ENCODE measurements around the gene SOHLH2. TPM values are rescaled to one million over a fixed set of nuclear protein-coding genes. Genes with fewer than 3 reads are reported as not detected.
A peak's percentile ranks its signal among the peaks of the same experiment; 100 is the strongest.

SOHLH2 gene
- polyA plus RNA-seq, 1 donor from 2014 or later, result 4.5 TPM

- TF ChIP-seq EZH2 (IDR thresholded peaks at IDR 0.05; ENCODE audit: borderline replicate concordance, insufficient read depth, low read length, poor library complexity, severe bottlenecking) (no peak), TAF1 (IDR thresholded peaks at IDR 0.05; ENCODE audit: low read depth) (no peak), SMC3 (conservative IDR thresholded peaks at IDR 0.05; ENCODE audit: poor library complexity) (no peak), MXI1 (conservative IDR thresholded peaks at IDR 0.05; ENCODE audit: poor library complexity, severe bottlenecking) (no peak), CTCF (IDR thresholded peaks at IDR 0.05; ENCODE audit: poor library complexity, severe bottlenecking) (no peak), EP300 (conservative IDR thresholded peaks at IDR 0.05; ENCODE audit: poor library complexity, severe bottlenecking) (no peak), POLR2AphosphoS5 (IDR thresholded peaks at IDR 0.05) (no peak), RAD21 (conservative IDR thresholded peaks at IDR 0.05) (no peak), REST (IDR thresholded peaks at IDR 0.05; ENCODE audit: borderline replicate concordance) (no peak)
- Histone ChIP-seq H3K27me3 (ENCODE audit: insufficient read depth, low read depth, low read length) (no peaks in the 10 kb centered on the region), H3K79me2 (replicated peaks; ENCODE audit: insufficient read depth, low read length) (no peaks in the 10 kb centered on the region), H3K4me3 (ENCODE audit: low read length) (no peak overlapping the region), H3K27ac (ENCODE audit: low read length) (no peak overlapping the region), H2AFZ (ENCODE audit: low read depth, low read length) (no peak overlapping the region), H3K9me2 (ENCODE audit: insufficient read depth, low read length) (no peaks in the 10 kb centered on the region), H3K36me3 (ENCODE audit: insufficient read depth, low read length) (no peaks in the 10 kb centered on the region), H3K4me2 (ENCODE audit: low read length) (no peak overlapping the region), H3K9ac (ENCODE audit: low read length) (no peak overlapping the region), H3F3A (ENCODE audit: insufficient read depth, low read length, poor library complexity, severe bottlenecking) (no peaks in the 10 kb centered on the region), H3K9me3 (ENCODE audit: low read length) (no peaks in the 10 kb centered on the region), H4K20me1 (ENCODE audit: insufficient read depth) (no peaks in the 10 kb centered on the region)
Observed at GRCh38 chr13:36258831-36259230, 44.5 kb upstream of the SOHLH2 start.

- Histone ChIP-seq H3K9me3 (ENCODE audit: low read length) (peaks cover 4% of the 10 kb centered on the region), H4K20me1 (ENCODE audit: insufficient read depth) (no peaks in the 10 kb centered on the region), H3K9ac (ENCODE audit: low read length) (no peak overlapping the region), H3K4me2 (ENCODE audit: low read length) (no peak overlapping the region), H3K4me3 (ENCODE audit: low read length) (no peak overlapping the region), H2AFZ (ENCODE audit: low read depth, low read length) (peak overlapping the region; percentile 4), H3K9me2 (ENCODE audit: insufficient read depth, low read length) (no peaks in the 10 kb centered on the region), H3K27ac (ENCODE audit: low read length) (no peak overlapping the region), H3K36me3 (ENCODE audit: insufficient read depth, low read length) (no peaks in the 10 kb centered on the region), H3K27me3 (ENCODE audit: insufficient read depth, low read depth, low read length) (no peaks in the 10 kb centered on the region), H3K79me2 (replicated peaks; ENCODE audit: insufficient read depth, low read length) (no peaks in the 10 kb centered on the region), H3F3A (ENCODE audit: insufficient read depth, low read length, poor library complexity, severe bottlenecking) (no peaks in the 10 kb centered on the region)
- TF ChIP-seq POLR2AphosphoS5 (IDR thresholded peaks at IDR 0.05), result no peak
- no peak for TF ChIP-seq EP300 (conservative IDR thresholded peaks at IDR 0.05; ENCODE audit: poor library complexity, severe bottlenecking)
- TF ChIP-seq MXI1 (conservative IDR thresholded peaks at IDR 0.05; ENCODE audit: poor library complexity, severe bottlenecking), result no peak
- TF ChIP-seq RAD21 (conservative IDR thresholded peaks at IDR 0.05), result no peak
- TF ChIP-seq REST (IDR thresholded peaks at IDR 0.05; ENCODE audit: borderline replicate concordance), result no peak
- no peak for TF ChIP-seq EZH2 (IDR thresholded peaks at IDR 0.05; ENCODE audit: borderline replicate concordance, insufficient read depth, low read length, poor library complexity, severe bottlenecking)
- TF ChIP-seq CTCF (IDR thresholded peaks at IDR 0.05; ENCODE audit: poor library complexity, severe bottlenecking), result no peak
- no peak for TF ChIP-seq TAF1 (IDR thresholded peaks at IDR 0.05; ENCODE audit: low read depth)
- no peak for TF ChIP-seq SMC3 (conservative IDR thresholded peaks at IDR 0.05; ENCODE audit: poor library complexity)
Observed at GRCh38 chr13:36251526-36251925, 37.2 kb upstream of the SOHLH2 start.
